ENCODE data around the gene PDZRN4.
"Not testable (repeated sequence)": the region's sequence is repeated elsewhere in the genome, so short reads cannot be mapped to it uniquely, and the experiment has no call there.

PDZRN4 gene

DNA sequence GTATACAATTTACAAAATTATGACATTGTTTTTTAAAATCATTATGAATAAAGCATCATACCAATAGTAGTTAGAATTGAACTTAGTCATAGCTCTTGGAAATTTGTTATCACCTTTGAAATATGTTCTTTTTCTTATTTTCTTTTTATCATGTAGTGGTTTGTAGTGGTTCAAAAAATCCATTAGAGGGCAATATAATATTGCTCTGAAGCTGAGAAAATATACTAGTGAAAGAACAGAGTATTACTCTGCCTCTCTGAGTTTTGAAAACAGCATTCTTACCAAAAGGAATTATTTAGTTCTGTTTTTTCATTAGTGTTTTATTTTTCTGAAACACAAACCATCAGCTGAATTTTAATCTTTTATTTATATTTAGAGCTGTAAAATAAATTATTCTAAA, 76.2 kb downstream of the PDZRN4 start:
- TF ChIP-seq, protein P1, sequence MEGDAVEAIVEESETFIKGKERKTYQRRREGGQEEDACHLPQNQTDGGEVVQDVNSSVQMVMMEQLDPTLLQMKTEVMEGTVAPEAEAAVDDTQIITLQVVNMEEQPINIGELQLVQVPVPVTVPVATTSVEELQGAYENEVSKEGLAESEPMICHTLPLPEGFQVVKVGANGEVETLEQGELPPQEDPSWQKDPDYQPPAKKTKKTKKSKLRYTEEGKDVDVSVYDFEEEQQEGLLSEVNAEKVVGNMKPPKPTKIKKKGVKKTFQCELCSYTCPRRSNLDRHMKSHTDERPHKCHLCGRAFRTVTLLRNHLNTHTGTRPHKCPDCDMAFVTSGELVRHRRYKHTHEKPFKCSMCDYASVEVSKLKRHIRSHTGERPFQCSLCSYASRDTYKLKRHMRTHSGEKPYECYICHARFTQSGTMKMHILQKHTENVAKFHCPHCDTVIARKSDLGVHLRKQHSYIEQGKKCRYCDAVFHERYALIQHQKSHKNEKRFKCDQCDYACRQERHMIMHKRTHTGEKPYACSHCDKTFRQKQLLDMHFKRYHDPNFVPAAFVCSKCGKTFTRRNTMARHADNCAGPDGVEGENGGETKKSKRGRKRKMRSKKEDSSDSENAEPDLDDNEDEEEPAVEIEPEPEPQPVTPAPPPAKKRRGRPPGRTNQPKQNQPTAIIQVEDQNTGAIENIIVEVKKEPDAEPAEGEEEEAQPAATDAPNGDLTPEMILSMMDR (conservative IDR thresholded peaks at IDR 0.05): peak; percentile 84
- no peak overlapping the region for H3K27ac ChIP-seq

GRCh38 chr12:41269056-41269455, 80.9 kb downstream of the PDZRN4 start:
- no peak overlapping the region for H3K27ac ChIP-seq
- TF ChIP-seq, protein P1 (conservative IDR thresholded peaks at IDR 0.05): no peak

DNA sequence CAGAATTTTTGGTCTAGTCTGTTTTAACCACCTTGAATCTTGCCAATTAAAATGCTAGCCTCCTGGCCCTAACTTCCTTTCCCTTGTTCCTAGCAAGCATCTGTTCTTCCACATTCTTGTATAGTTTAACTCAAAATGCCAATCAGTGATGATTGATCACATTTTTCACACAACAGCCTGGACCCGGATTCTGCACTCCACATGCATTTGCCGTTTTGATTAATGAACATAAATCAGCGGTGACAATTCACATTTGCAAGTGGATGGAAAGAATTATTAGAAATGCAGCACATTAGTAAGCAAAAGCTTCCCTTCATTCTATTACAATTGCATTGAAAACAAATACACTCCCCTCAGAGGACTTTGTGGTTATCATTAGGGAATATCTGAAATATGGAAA, 83.4 kb downstream of the PDZRN4 start:
- TF ChIP-seq, protein P1 (conservative IDR thresholded peaks at IDR 0.05): no peak
- H3K27ac ChIP-seq: no peak overlapping the region

DNA sequence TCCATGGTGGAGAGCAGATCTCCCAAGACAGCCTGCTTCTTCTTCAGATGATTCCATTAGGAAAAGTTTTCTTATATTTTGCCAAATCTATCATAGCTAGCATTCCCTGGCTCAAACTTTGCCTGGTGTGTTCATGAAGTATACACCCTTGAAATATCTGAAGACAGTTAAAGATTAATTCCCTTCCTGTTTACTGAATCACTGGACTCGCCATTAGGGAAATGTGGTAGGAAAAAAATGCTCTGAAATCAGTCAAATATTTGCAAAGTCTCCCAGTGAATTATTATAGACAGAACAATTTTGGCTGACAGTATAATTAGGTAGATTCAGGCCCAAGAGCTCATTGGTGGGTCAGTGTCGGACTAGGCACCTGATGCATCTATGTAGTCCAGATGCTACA, 86.5 kb downstream of the PDZRN4 start:
- H3K27ac ChIP-seq: no peak overlapping the region
- TF ChIP-seq, protein P1 (conservative IDR thresholded peaks at IDR 0.05): no peak

DNA sequence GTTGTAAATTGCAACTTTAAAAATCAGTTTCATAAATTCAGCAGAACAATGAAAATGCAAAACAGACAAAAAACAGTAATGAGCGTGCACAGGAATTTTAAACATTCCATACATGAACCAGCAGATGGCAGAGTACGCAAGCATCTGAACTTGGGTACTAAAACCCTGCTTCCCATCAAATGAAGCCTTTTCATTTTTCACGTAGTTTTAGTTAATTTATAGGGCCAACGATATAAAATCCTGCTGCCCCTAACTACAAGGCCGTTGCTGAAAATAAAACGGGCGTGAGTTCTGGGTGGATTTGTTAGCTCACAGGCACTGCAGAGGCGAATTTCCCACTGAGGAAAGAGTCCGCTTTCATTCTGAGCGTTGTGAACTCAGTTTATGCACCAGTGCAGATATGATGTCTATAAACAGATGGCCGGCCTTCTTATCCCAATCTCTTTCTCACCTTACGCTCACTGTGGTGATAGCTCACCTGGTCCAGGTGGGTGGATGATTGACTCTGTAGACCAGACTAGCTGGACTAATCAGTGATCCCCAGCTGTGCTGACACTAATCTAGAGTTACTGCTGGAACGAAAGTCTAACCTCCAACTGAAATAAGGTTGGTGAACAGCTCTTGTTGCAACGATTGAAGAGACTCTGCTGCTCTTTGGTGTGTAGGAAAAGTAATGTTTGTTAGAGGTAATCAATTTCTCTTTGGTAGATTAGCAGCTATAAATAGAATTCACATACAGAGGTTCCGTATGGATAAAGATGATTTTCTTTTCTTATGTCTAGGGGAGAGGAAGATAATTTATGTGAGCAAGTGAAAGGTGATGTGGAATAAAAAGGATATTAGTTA, 89.2 kb downstream of the PDZRN4 start:
- TF ChIP-seq, protein P1 (conservative IDR thresholded peaks at IDR 0.05): peak; percentile 85

GRCh38 chr12:41277946-41278267, 89.8 kb downstream of the PDZRN4 start:
- TF ChIP-seq, protein P1 (conservative IDR thresholded peaks at IDR 0.05): no peak
- H3K27ac ChIP-seq: no peak overlapping the region

More for the DNA sequence above, 89.2 kb downstream of the PDZRN4 start:
- H3K27ac ChIP-seq: no peak overlapping the region

GRCh38 chr12:41280341-41281095, 92.4 kb downstream of the PDZRN4 start:
- not testable (repeated sequence) for H3K27ac ChIP-seq

DNA sequence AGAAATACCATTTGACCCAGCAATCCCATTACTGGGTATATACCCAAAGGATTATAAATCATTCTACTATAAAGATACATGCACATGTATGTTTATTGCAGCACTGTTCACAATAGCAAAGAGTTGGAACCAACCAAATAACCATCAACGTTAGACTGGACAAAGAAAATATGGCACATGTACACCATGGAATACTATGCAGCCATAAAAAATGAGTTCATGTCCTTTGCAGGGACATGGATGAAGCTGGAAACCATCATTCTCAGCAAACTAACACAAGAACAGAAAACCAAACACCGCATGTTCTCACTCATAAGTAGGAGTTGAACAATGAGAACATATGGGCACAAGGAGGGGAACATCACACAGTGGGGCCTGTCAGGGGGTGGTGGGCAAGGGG, 97.3 kb downstream of the PDZRN4 start:
- not testable (repeated sequence) for H3K27ac ChIP-seq
